Psoas muscle (tissue), 8 donors: Measurements from ENCODE around the gene SNAPC4. TPM values are rescaled to one million over a fixed set of nuclear protein-coding genes. Genes with fewer than 3 reads are reported as not detected.

ENCODE experiments used
- ATAC-seq, 4 donors: fragments of 200-7000 bp; cut with Tn5 transposase; one replicate each; pipeline ENCODE4 v1.9.1; 2020; ENCODE audit warnings: moderate library complexity in 3 of 4, mild to moderate bottlenecking in 2 of 4
- DNase-seq, 2 donors: peaks; one replicate each; pipeline ENCODE4 v3.0.0-alpha.2; 2020
- H3K27ac ChIP-seq: fragments of 200-600 bp; one replicate; pipeline ENCODE4 v1.8.0; 2022
- H3K27me3 ChIP-seq, 3 donors: fragments of 200-600 bp in 1 of 3; one replicate each; pipeline versions ENCODE4 v1.6.1 to v1.8.0; 2013 to 2022; ENCODE audit warnings: low read length in 2 of 3, mild to moderate bottlenecking in 2 of 3, moderate library complexity in 1 of 3; ENCODE audit not compliant: insufficient read depth in 3 of 3
- H3K36me3 ChIP-seq, 2 donors: fragments of 200-600 bp in 1 of 2; one replicate each; pipeline versions ENCODE4 v1.6.1 to v1.8.0; 2013 to 2022; ENCODE audit warnings: low read depth in 1 of 2, mild to moderate bottlenecking in 1 of 2, moderate library complexity in 1 of 2; ENCODE audit not compliant: insufficient read depth in 1 of 2
- H3K4me1 ChIP-seq: fragments of 200-600 bp; one replicate; pipeline ENCODE4 v1.8.0; 2022
- H3K4me3 ChIP-seq: fragments of 200-600 bp; one replicate; pipeline ENCODE4 v1.8.0; 2022; ENCODE audit warnings: mild to moderate bottlenecking
- H3K9me3 ChIP-seq: fragments of 200-600 bp; one replicate; pipeline ENCODE4 v1.8.0; 2022
- CTCF ChIP-seq: fragments of 200-600 bp; IDR thresholded peaks from one replicate; pipeline ENCODE4 v1.8.0; 2022; ENCODE audit warnings: antibody characterized with exemption
- WGBS, 3 donors: extraction: QIAGEN DNeasy Blood & Tissue Kit; methylation state at CpG; one replicate each; pipeline versions ENCODE4 v1.1.6 to v1.1.7; 2013; 5-methylcytosine and 5-hydroxymethylcytosine counted together
- intact Hi-C, 2 donors: fragments of 100-400 bp; cut with DNase I; formaldehyde crosslinking; loops; one replicate each; pipeline versions ENCODE4 v1.11.0 to v1.14.2; 2022
- polyA plus RNA-seq, 3 donors: library from polyadenylated mRNA; stranded (reverse); fragments of 200-250 nt; gene quantifications; one replicate each; pipeline ENCODE4 v1.2.3, GENCODE V29; 2013
- total RNA-seq, 4 donors: library from RNA; stranded (reverse); fragmentation: NEBNext Ultra II Directional in 2 of 4; extraction: Animal tissue kit (Norgen Biotek cat#: 25700) in 2 of 4; gene quantifications; one replicate each; pipeline versions ENCODE4 v1.2.1 to v1.2.4, GENCODE V29; 2021 to 2023
- donor health status: healthy with polysubstance abuse.
- donor health status: DM: no; HTN: no; CAD: no; lungs with moderate emphysema.
- donor health status: Bipolar disorder and iron deficiency.
- donor health status: healthy.
- donor health status: DM: yes; HTN: yes; CAD: no.
- donor health status: DM: no; HTN: no; CAD: no.
- donor health status: DM: no; HTN: no; CAD: no.
- donor health status: DM: yes; HTN: yes; CAD: no.

Gene SNAPC4
- total and polyA plus RNA-seq, 7 donors: 3.1 to 6.5 (median 4.6) TPM

DNA sequence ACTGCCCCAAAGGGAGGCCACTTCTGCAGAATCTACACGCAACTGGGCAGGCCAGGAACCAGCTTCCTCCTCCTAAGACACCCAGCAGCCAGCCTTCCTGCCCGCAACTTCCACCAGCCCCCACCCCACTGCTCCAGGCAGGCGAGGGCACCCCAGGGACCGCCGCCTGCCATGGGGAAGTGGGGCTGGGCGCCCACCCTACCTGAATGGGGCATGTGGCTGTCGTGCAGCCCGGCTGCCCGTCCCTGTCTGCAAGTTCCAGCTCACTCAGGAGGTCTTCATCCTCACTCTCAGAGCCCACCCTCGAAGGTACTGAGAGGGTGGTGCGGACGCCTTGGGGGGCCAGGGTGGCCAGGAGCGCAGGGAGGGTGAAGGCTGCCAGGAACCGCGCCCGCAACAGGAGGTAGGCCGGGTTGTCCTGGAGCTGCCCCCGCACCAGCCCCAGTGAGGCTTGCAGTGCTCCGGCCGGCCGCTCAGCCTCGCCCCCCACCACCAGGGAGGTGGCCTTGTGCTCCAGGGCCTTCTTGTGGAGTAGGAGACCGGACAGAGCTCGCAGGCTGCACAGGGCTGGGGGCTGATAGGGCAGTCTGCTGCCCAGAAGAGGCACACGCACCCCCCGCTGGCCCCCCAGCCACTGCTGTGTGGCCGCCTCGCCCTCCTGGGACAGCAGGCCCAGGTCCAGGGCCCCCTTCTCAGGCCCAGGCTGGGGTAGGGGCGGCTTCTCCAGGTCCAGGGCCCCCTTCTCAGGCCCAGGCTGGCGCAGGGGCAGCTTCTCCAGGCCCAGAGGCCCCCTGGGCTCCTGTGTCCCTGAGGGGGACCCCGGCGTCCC lies 22.4 kb downstream of the SNAPC4 start:
- TF ChIP-seq CTCF: no peak
- H3K27me3 ChIP-seq: no peaks in the 10 kb centered on the region
- no peak overlapping the region for H3K4me3 ChIP-seq
- no peak overlapping the region for H3K27ac ChIP-seq
- whole genome bisulfite sequencing, 3 donors: 87 to 92% (median 90%) methylated on average over 21 to 32 of the region's 32 CpGs
- peak in 1 of 2 donors; percentile 13 for DNase-seq
- intact Hi-C loops: no loop called here
- H3K4me1 ChIP-seq: no peaks in the 10 kb centered on the region
- H3K9me3 ChIP-seq: no peaks in the 10 kb centered on the region
- peaks cover 0 to 48% of the 10 kb centered on the region in 2 donors for H3K36me3 ChIP-seq
- no peak for ATAC-seq

GRCh38 chr9:136376457-136376856 lies 23.5 kb downstream of the SNAPC4 start:
- no peak for TF ChIP-seq CTCF
- Histone ChIP-seq H3K27ac (no peak overlapping the region), H3K27me3 (no peaks in the 10 kb centered on the region), H3K9me3 (no peaks in the 10 kb centered on the region), H3K36me3 (peaks cover 0 to 37% of the 10 kb centered on the region in 2 donors), H3K4me3 (no peak overlapping the region), H3K4me1 (no peaks in the 10 kb centered on the region)
- ATAC-seq (no peak), DNase-seq (no peak)
- 70 to 89% (median 74%) methylated on average over 6 to 8 of the region's 8 CpGs for WGBS, 3 donors
- intact Hi-C loops: no loop called here

DNA sequence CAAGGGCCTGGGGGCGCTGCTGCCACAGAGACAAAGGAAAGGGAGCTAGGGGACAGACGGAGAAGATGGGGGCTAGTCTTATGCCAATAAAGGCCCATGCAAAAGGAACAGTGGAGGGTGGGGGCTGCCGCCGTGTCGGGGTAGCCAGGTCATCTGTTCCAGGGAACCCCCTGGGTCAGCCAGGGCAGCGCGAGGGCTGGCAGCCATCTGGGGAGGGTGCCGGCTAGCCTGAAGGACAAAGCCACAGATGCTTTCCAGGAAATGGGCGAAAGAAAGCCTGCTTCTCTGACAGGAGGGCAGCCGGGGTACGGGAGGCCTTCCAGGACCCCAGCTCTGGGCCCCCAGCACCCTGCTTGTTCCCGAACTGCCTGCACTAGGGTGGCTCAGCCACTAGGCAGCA lies 24.9 kb downstream of the SNAPC4 start:
- Histone ChIP-seq H3K4me3 (no peak overlapping the region), H3K4me1 (no peaks in the 10 kb centered on the region), H3K27me3 (no peaks in the 10 kb centered on the region), H3K9me3 (no peaks in the 10 kb centered on the region), H3K36me3 (peaks cover 0 to 24% of the 10 kb centered on the region in 2 donors), H3K27ac (no peak overlapping the region)
- WGBS, 3 donors: 91 to 93% (median 91%) methylated on average over 12 of the region's 12 CpGs
- DNase-seq: no peak
- TF ChIP-seq CTCF: no peak
- ATAC-seq: no peak
- intact Hi-C loops: no loop called here

DNA sequence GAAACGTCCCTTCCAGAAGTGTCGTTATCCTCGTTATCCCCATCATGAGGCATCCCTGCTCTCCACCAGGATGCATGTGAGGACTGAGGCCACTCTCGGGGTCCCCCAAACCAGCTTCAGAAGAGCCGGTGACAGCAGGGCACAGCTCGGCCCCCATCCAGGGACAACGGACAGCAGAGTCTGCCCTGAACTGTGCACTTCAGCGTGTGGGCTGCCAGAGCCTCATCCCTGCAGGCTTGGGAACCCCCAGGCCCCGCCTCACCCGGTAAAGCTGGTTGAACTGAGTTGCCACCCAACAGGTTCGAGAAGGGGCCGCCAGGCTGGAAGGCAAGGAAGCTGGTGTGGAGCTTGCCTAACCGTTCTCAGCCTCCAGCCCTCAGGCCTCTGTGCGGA lies 25.8 kb downstream of the SNAPC4 start:
- ATAC-seq: no peak
- WGBS, 3 donors: 83 to 84% (median 84%) methylated on average over 14 of the region's 14 CpGs
- Histone ChIP-seq H3K4me3 (no peak overlapping the region), H3K36me3 (peaks cover 0 to 15% of the 10 kb centered on the region in 2 donors), H3K27me3 (peaks cover 0 to under 1% (median 0%) of the 10 kb centered on the region in 3 donors), H3K4me1 (no peaks in the 10 kb centered on the region), H3K27ac (no peak overlapping the region), H3K9me3 (no peaks in the 10 kb centered on the region)
- TF ChIP-seq CTCF: no peak
- intact Hi-C loops: no loop called here
- no peak for DNase-seq
